IMR-90 (cell line): ENCODE data around the gene ATG9B. TPM values are rescaled to one million over a fixed set of nuclear protein-coding genes. Genes with fewer than 3 reads are reported as not detected.

Experiments used
- ATAC-seq: fragments of 200-7000 bp; cut with Tn5 transposase; 2 replicates; pipeline ENCODE4 v1.9.1; 2020; ENCODE audit warnings: low read depth, mild to moderate bottlenecking, moderate library complexity
- BruUV-seq: library from RNA; stranded (reverse); fragments of 400-500 nt; replicated peaks from 2 replicates; lab custom pipeline; 2021; lab: Mats Ljungman, UMichigan
- CTCF ChIA-PET: fragments of 300-600 bp; formaldehyde crosslinking; extraction: SDS; loops from one replicate; lab custom pipeline; 2021; ENCODE audit warnings: antibody characterized with exemption; lab: Yijun Ruan, JAX
- POLR2A ChIA-PET: fragments of 300-600 bp; sonication (Branson Sonifier 250); formaldehyde crosslinking; loops from one replicate; lab custom pipeline; 2022; ENCODE audit warnings: antibody characterized with exemption; ENCODE audit not compliant: unreplicated experiment; lab: Charles Lee
- DNase-seq: peaks from one replicate; pipeline ENCODE4 v3.0.0; 2013
- H2AFZ ChIP-seq: replicated peaks from 2 replicates; pipeline ENCODE3; 2013; ENCODE audit warnings: low read length, mild to moderate bottlenecking; ENCODE audit not compliant: poor library complexity
- H2AK5ac ChIP-seq: 2 replicates; pipeline ENCODE4 v1.6.1; 2013; ENCODE audit warnings: low read depth, low read length, inconsistent platforms
- H2AK9ac ChIP-seq: replicated peaks from 2 replicates; pipeline ENCODE3; 2013; ENCODE audit warnings: mild to moderate bottlenecking, low read depth, low read length, moderate library complexity; ENCODE audit not compliant: poor library complexity
- H2BK120ac ChIP-seq: 2 replicates; pipeline ENCODE4 v1.6.1; 2013; ENCODE audit warnings: low read depth, low read length, inconsistent platforms
- H2BK15ac ChIP-seq: 3 replicates; pipeline ENCODE4 v1.6.1; 2013; ENCODE audit warnings: low read depth, low read length, inconsistent platforms
- H2BK20ac ChIP-seq: 2 replicates; pipeline ENCODE4 v1.6.1; 2013; ENCODE audit warnings: low read depth, mild to moderate bottlenecking, inconsistent platforms, low read length, moderate library complexity
- H2BK5ac ChIP-seq: 2 replicates; pipeline ENCODE4 v1.6.1; 2013; ENCODE audit warnings: mild to moderate bottlenecking, low read depth, low read length, inconsistent platforms; ENCODE audit not compliant: poor library complexity, severe bottlenecking
- H3K14ac ChIP-seq: replicated peaks from 2 replicates; pipeline ENCODE4 v1.6.1; 2013; ENCODE audit warnings: low read depth, low read length, inconsistent platforms
- H3K18ac ChIP-seq: 2 replicates; pipeline ENCODE4 v1.6.1; 2013; ENCODE audit warnings: low read depth, low read length, control low read depth
- H3K23ac ChIP-seq: 2 replicates; pipeline ENCODE4 v1.6.1; 2013; ENCODE audit warnings: low read depth, low read length, inconsistent platforms
- H3K27ac ChIP-seq: 2 replicates; pipeline ENCODE4 v1.5.1; 2013; ENCODE audit warnings: mild to moderate bottlenecking, control low read depth, low read length; ENCODE audit not compliant: insufficient read depth
- H3K27me3 ChIP-seq: 2 replicates; pipeline ENCODE4 v1.6.1; 2013; ENCODE audit warnings: low read length; ENCODE audit not compliant: control insufficient read depth, insufficient read depth
- H3K36me3 ChIP-seq: 2 replicates; pipeline ENCODE4 v1.6.1; 2013; ENCODE audit warnings: low read length, mixed read lengths; ENCODE audit not compliant: control insufficient read depth, insufficient read depth
- H3K4ac ChIP-seq: 2 replicates; pipeline ENCODE4 v1.6.1; 2013; ENCODE audit warnings: low read depth, low read length, inconsistent platforms
- H3K4me1 ChIP-seq: 2 replicates; pipeline ENCODE4 v1.6.1; 2013; ENCODE audit warnings: low read length, mixed read lengths; ENCODE audit not compliant: control insufficient read depth, insufficient read depth
- H3K4me2 ChIP-seq: 2 replicates; pipeline ENCODE4 v1.6.1; 2013; ENCODE audit warnings: low read depth, mild to moderate bottlenecking, control low read depth, low read length, moderate library complexity
- H3K4me3 ChIP-seq: 2 replicates; pipeline ENCODE4 v1.5.1; 2013; ENCODE audit warnings: low read depth, mild to moderate bottlenecking, control low read depth, low read length, moderate library complexity; ENCODE audit not compliant: insufficient read depth
- H3K56ac ChIP-seq: 2 replicates; pipeline ENCODE4 v1.6.1; 2013; ENCODE audit warnings: low read length, inconsistent platforms; ENCODE audit not compliant: insufficient read depth; ENCODE audit errors: extremely low read depth
- H3K79me1 ChIP-seq, 2 experiments: 2 replicates each; pipeline ENCODE4 v1.6.1; 2013; ENCODE audit warnings: low read length in 2 of 2, inconsistent platforms in 1 of 2, low read depth in 1 of 2
- H3K9ac ChIP-seq: 2 replicates; pipeline ENCODE4 v1.6.1; 2013; ENCODE audit warnings: low read depth, low read length, control low read depth
- H3K9me1 ChIP-seq: 2 replicates; pipeline ENCODE4 v1.6.1; 2013; ENCODE audit warnings: low read length, inconsistent platforms; ENCODE audit not compliant: insufficient read depth
- H3K9me3 ChIP-seq: 2 replicates; pipeline ENCODE4 v1.6.1; 2013; ENCODE audit warnings: low read length; ENCODE audit not compliant: control insufficient read depth, insufficient read depth
- H4K20me1 ChIP-seq: 2 replicates; pipeline ENCODE4 v1.6.1; 2013; ENCODE audit warnings: low read length, inconsistent platforms; ENCODE audit not compliant: insufficient read depth
- H4K5ac ChIP-seq: 2 replicates; pipeline ENCODE4 v1.6.1; 2013; ENCODE audit warnings: mild to moderate bottlenecking, low read depth, low read length, control low read depth
- H4K8ac ChIP-seq, 2 experiments: 2 replicates each; pipeline ENCODE4 v1.6.1; 2013; ENCODE audit warnings: low read depth in 2 of 2, low read length in 2 of 2, control low read depth in 1 of 2, inconsistent platforms in 1 of 2
- H4K91ac ChIP-seq: 2 replicates; pipeline ENCODE4 v1.6.1; 2013; ENCODE audit warnings: low read depth, low read length, inconsistent platforms; ENCODE audit not compliant: insufficient read depth
- BHLHE40 ChIP-seq: fragments of 150-350 bp; IDR thresholded peaks from 2 replicates; pipeline ENCODE4 v1.6.1; 2016; ENCODE audit warnings: mild to moderate bottlenecking, low read depth, low read length
- CEBPB ChIP-seq: IDR thresholded peaks from 2 replicates; pipeline ENCODE4 v1.6.1; 2012; ENCODE audit warnings: low read depth, low read length, improper control_type of control experiment
- CHD1 ChIP-seq: IDR thresholded peaks from 2 replicates; pipeline ENCODE4 v1.6.1; 2012; ENCODE audit warnings: low read depth, low read length, improper control_type of control experiment
- CTCF ChIP-seq: conservative IDR thresholded peaks from 2 replicates; pipeline ENCODE4 v1.5.1; 2012; ENCODE audit warnings: mild to moderate bottlenecking, low read depth, low read length, improper control_type of control experiment
- ELK1 ChIP-seq: fragments of 150-350 bp; IDR thresholded peaks from 2 replicates; pipeline ENCODE4 v1.6.1; 2016; ENCODE audit warnings: low read depth, mild to moderate bottlenecking, low read length, moderate library complexity, borderline replicate concordance
- FOS ChIP-seq: fragments of 150-350 bp; IDR thresholded peaks from 2 replicates; pipeline ENCODE4 v1.6.1; 2016; ENCODE audit warnings: low read depth, low read length
- MAFK ChIP-seq: IDR thresholded peaks from 2 replicates; pipeline ENCODE4 v1.6.1; 2012; ENCODE audit warnings: low read depth, low read length, improper control_type of control experiment
- MAZ ChIP-seq: IDR thresholded peaks from 2 replicates; pipeline ENCODE4 v1.6.1; 2012; ENCODE audit warnings: low read depth, mild to moderate bottlenecking, low read length, improper control_type of control experiment, moderate library complexity, borderline replicate concordance
- NFE2L2 ChIP-seq: fragments of 150-350 bp; IDR thresholded peaks from 2 replicates; pipeline ENCODE4 v1.6.1; 2016; ENCODE audit warnings: low read depth, mild to moderate bottlenecking, low read length
- POLR2A ChIP-seq: IDR thresholded peaks from 2 replicates; pipeline ENCODE4 v1.6.1; 2012; ENCODE audit warnings: mild to moderate bottlenecking, low read depth, low read length
- RAD21 ChIP-seq: IDR thresholded peaks from 2 replicates; pipeline ENCODE4 v1.6.1; 2012; ENCODE audit warnings: low read length, improper control_type of control experiment
- RCOR1 ChIP-seq: IDR thresholded peaks from 2 replicates; pipeline ENCODE4 v1.6.1; 2012; ENCODE audit warnings: mild to moderate bottlenecking, low read length, improper control_type of control experiment; ENCODE audit not compliant: insufficient replicate concordance
- RFX5 ChIP-seq: IDR thresholded peaks from 2 replicates; pipeline ENCODE4 v1.8.0; 2012; ENCODE audit warnings: low read depth, mild to moderate bottlenecking, low read length, moderate library complexity
- SMC3 ChIP-seq: fragments of 150-350 bp; IDR thresholded peaks from 2 replicates; pipeline ENCODE4 v1.6.1; 2016; ENCODE audit warnings: low read depth, mild to moderate bottlenecking, antibody characterized with exemption, low read length, moderate library complexity
- USF2 ChIP-seq: fragments of 150-350 bp; IDR thresholded peaks from 2 replicates; pipeline ENCODE4 v1.6.1; 2017; ENCODE audit warnings: mild to moderate bottlenecking, antibody characterized with exemption, low read length, low read depth
- WGBS, 2 experiments: methylation state at CpG; one replicate each; pipeline versions ENCODE4 v1.1.5 to v1.1.7; 2013; ENCODE audit warnings: missing lambda C conversion rate in 2 of 2; ENCODE audit not compliant: insufficient read length in 1 of 2; ENCODE audit errors: extremely low coverage in 2 of 2; 5-methylcytosine and 5-hydroxymethylcytosine counted together
- dilution Hi-C: fragments of 300-500 bp; cut with HindIII; formaldehyde crosslinking; loops from one replicate; pipeline ENCODE4 v1.14.3; 2018; ENCODE audit warnings: low sequenced_read_pairs; ENCODE audit not compliant: unreplicated experiment
- in situ Hi-C: fragments of 300-500 bp; cut with MboI; formaldehyde crosslinking; loops from 3 replicates; pipeline ENCODE4 v1.14.3; 2019; ENCODE audit warnings: low sequenced_read_pairs, inconsistent platforms, mixed read lengths
- intact Hi-C: fragments of 100-400 bp; cut with micrococcal nuclease; formaldehyde crosslinking; loops from 2 replicates; pipeline ENCODE4 v1.10.0; 2022
- polyA plus RNA-seq, 3 experiments: library from polyadenylated mRNA; depleted of rRNA; stranded (reverse); fragments of >200 nt; gene quantifications; 2 replicates each; pipeline ENCODE4 v1.2.3, GENCODE V29; 2012; ENCODE audit warnings: low replicate concordance in 1 of 3
- total RNA-seq: library from RNA; depleted of rRNA; stranded (reverse); fragments of >200 nt; gene quantifications from 2 replicates; pipeline ENCODE4 v1.2.3, GENCODE V29; 2012

The ATG9B gene
- total and polyA plus RNA-seq, 2 of the 4 experiments (the other 2 are of a cell fraction): 0.18 to 0.91 TPM

GRCh38 chr7:151053751-151054150, 29.5 kb upstream of the ATG9B start:
- H3K4me1 ChIP-seq: peaks cover 11% of the 10 kb centered on the region
- H3K27ac ChIP-seq: no peak overlapping the region
- CTCF ChIA-PET: interaction anchor here (0.6 kb wide), 1 partner anchor 368 kb away, joined by 5 read pairs; no protein-coding TSS in a partner anchor
- no peak overlapping the region for H2BK5ac ChIP-seq
- H2AFZ ChIP-seq: no peak overlapping the region
- in situ Hi-C loops: no loop called here
- H3K36me3 ChIP-seq: no peaks in the 10 kb centered on the region
- H3K4me2 ChIP-seq: no peak overlapping the region
- H2BK120ac ChIP-seq: no peak overlapping the region
- no peak overlapping the region for H4K91ac ChIP-seq
- no peak overlapping the region for H3K23ac ChIP-seq
- H2BK20ac ChIP-seq: no peak overlapping the region
- no peak overlapping the region for H3K9ac ChIP-seq
- H3K56ac ChIP-seq: no peak overlapping the region
- H4K8ac ChIP-seq: no peak overlapping the region
- ATAC-seq (no peak), DNase-seq (no peak)
- no peak overlapping the region for H3K18ac ChIP-seq
- H2AK9ac ChIP-seq: no peak overlapping the region
- intact Hi-C loops: no loop called here
- dilution Hi-C loops: no loop called here
- H3K9me3 ChIP-seq: no peaks in the 10 kb centered on the region
- H3K4ac ChIP-seq: no peak overlapping the region
- H3K79me1 ChIP-seq: peaks cover 8 to 21% of the 10 kb centered on the region in 2 experiments
- no peak overlapping the region for H2AK5ac ChIP-seq
- peaks cover 5% of the 10 kb centered on the region; the same call in 1 of the 2 replicates for H4K20me1 ChIP-seq
- no peak overlapping the region for H3K4me3 ChIP-seq
- POLR2A ChIA-PET: no interaction called here
- no peak overlapping the region for H2BK15ac ChIP-seq
- H3K14ac ChIP-seq: no peak overlapping the region
- TF ChIP-seq RFX5: no peak
- TF ChIP-seq ELK1: no peak
- no peak for TF ChIP-seq FOS
- no peak for TF ChIP-seq RCOR1
- TF ChIP-seq MAFK: no peak
- TF ChIP-seq NFE2L2: no peak
- TF ChIP-seq CTCF: no peak
- no peak for TF ChIP-seq POLR2A
- TF ChIP-seq SMC3: no peak
- no peak for TF ChIP-seq BHLHE40
- no peak for TF ChIP-seq USF2
- no peak for TF ChIP-seq MAZ
- TF ChIP-seq RAD21: no peak
- no peak for TF ChIP-seq CHD1
- no peak for TF ChIP-seq CEBPB
- no peak overlapping the region for H4K5ac ChIP-seq
- no TSS peak for BruUV-seq
- peaks cover 7% of the 10 kb centered on the region; the same call in 1 of the 2 replicates for H3K9me1 ChIP-seq
- H3K27me3 ChIP-seq: no peaks in the 10 kb centered on the region; the same call in 1 of the 2 replicates
- WGBS, 2 experiments: no CpG with 5 or more reads among the region's 8 CpGs
